Small intestine (tissue), 16 donors: ENCODE measurements around the gene LRP1B. TPM values are rescaled to one million over a fixed set of nuclear protein-coding genes. Genes with fewer than 3 reads are reported as not detected.

ENCODE experiments used
- DNase-seq, 2 donors: peaks; one replicate each; pipeline versions ENCODE4 v3.0.0 to v3.0.0-alpha.2; 2013
- FAIRE-seq: peaks from 2 replicates; lab custom pipeline; 2012; peaks lifted over from hg19 to GRCh38; lab: Jason Lieb, UNC
- H3K27ac ChIP-seq, 3 donors: one replicate each; pipeline ENCODE4 v1.5.1; 2013; ENCODE audit warnings: low read length in 2 of 3, mild to moderate bottlenecking in 2 of 3, control low read depth in 1 of 3, inconsistent platforms in 1 of 3, low read depth in 1 of 3, moderate library complexity in 1 of 3
- H3K27me3 ChIP-seq, 3 donors: one replicate each; pipeline ENCODE4 v1.6.1; 2013; ENCODE audit warnings: low read length in 3 of 3, inconsistent platforms in 1 of 3; ENCODE audit not compliant: control insufficient read depth in 3 of 3, insufficient read depth in 3 of 3
- H3K36me3 ChIP-seq, 3 donors: one replicate each; pipeline ENCODE4 v1.6.1; 2013; ENCODE audit warnings: low read length in 3 of 3, inconsistent platforms in 1 of 3, low read depth in 1 of 3, mild to moderate bottlenecking in 1 of 3, moderate library complexity in 1 of 3; ENCODE audit not compliant: control insufficient read depth in 3 of 3, insufficient read depth in 2 of 3
- H3K4me1 ChIP-seq, 3 donors: one replicate each; pipeline ENCODE4 v1.6.1; 2013; ENCODE audit warnings: low read length in 2 of 3, inconsistent platforms in 1 of 3, low read depth in 1 of 3, mild to moderate bottlenecking in 1 of 3, moderate library complexity in 1 of 3; ENCODE audit not compliant: control insufficient read depth in 3 of 3, insufficient read depth in 2 of 3
- H3K4me3 ChIP-seq, 3 donors: one replicate each; pipeline ENCODE4 v1.5.1; 2013; ENCODE audit warnings: low read length in 3 of 3, control low read depth in 1 of 3, inconsistent platforms in 1 of 3, low read depth in 1 of 3, mild to moderate bottlenecking in 1 of 3, moderate library complexity in 1 of 3
- H3K9me3 ChIP-seq, 2 donors: one replicate each; pipeline ENCODE4 v1.6.1; 2013; ENCODE audit warnings: low read depth in 1 of 2, low read length in 1 of 2; ENCODE audit not compliant: control insufficient read depth in 2 of 2, insufficient read depth in 1 of 2
- WGBS, 3 donors: extraction: QIAGEN DNeasy Blood & Tissue Kit; methylation state at CpG; one replicate each; pipeline ENCODE4 v1.1.7; 2013; 5-methylcytosine and 5-hydroxymethylcytosine counted together
- long read RNA-seq, 10 donors: transcript quantifications; one replicate each; lab custom pipeline, GENCODE V29; 2026
- polyA plus RNA-seq, 4 donors: library from polyadenylated mRNA; stranded (reverse) in 3 of 4; unstranded in 1 of 4; fragments of 200-250 nt in 3 of 4; fragments of 120-200 nt in 1 of 4; gene quantifications; one replicate each; pipeline versions ENCODE4 v1.2.1 to v1.2.3, GENCODE V29; 2013
- donor health status: healthy with polysubstance abuse.
- donor health status: control.
- donor health status: control.
- donor health status: Bipolar disorder and iron deficiency.
- donor health status: healthy.

The LRP1B gene
- under 1 TPM in 2 of 4 donors, not detected in 2; 0.07 to 0.64 TPM for polyA plus RNA-seq
- long read RNA-seq, donor 1: 0 reads
- long read RNA-seq, donor 2: 0 reads
- long read RNA-seq, donor 3: 0 reads
- long read RNA-seq, donor 4: 0 reads
- long read RNA-seq, donor 5: 0 reads
- long read RNA-seq, donor 6: 0 reads
- long read RNA-seq, donor 7: 0 reads
- long read RNA-seq, donor 8: 0 reads
- long read RNA-seq, donor 9: 0 reads
- long read RNA-seq, donor 10: 0 reads

DNA sequence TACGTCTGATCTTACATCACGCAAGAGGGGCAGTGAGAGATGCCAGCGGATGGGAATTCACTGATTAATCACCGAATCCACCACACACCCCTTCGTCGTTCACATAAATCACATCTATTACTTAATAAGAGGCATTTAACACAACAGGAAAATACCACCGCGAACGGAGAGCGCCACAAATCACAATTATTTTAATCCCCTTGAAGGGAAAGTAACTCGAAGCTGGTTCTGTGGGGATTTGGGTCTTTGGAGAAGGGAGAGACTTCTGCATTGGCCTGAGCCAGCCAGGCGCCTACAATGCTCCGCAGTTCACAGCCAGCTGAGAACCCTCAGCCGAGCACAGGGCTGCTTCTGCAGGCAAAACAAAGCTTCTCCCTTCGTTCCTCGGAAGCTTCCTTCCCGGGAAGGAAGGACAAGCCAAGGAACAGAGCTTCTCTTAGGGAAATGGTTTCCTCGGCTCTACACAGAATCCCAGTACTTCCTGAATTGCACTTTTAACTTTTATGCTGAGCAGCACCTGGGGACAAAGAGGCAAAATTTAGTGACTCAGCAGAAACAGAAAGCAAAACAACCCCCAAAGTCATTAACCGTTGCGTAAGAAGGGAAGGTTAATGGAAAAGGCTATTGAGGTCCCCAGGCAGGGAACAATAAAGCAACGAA lies at the start of gene LRP1B:
Gene LRP1B, minus strand, starts transcription at position 7 of the 660 bp plus-strand sequence. CDS start 287 bp downstream, outside the sequence.
- Histone ChIP-seq H3K9me3 (no peaks in the 10 kb centered on the region), H3K4me3 (peak within 1 kb of the TSS in 2 of 3 donors; percentile 22 to 36), H3K4me1 (peaks cover 0 to 3% (median 0%) of the 10 kb centered on the region in 3 donors), H3K27me3 (peaks cover 0 to 15% (median 7%) of the 10 kb centered on the region in 3 donors), H3K27ac (no peak within 1 kb of the TSS), H3K36me3 (no peaks in the 10 kb centered on the region)
- 1 to 3% (median 2%) methylated on average over 21 of the region's 21 CpGs for WGBS, 3 donors
- DNase-seq (peak; percentile 65 to 68), FAIRE-seq (no peak)

DNA sequence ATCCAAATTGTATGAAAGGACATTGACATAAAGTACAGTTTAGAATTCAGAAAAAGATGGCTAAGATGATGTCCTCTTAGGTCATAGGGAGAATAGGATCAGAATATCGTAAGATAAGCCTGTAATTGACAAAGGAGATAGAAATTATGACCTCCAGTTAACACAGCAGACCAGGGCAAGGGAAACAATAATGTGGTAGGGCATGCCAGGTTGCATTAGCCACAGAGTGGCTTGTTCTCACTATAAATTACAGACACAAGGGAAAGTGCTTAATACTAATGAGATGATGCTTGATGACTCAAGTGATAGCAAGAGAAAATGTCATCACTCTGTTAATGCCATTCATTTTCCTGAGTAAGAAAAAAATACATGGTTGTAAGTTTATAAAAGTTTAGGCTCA lies 48.9 kb upstream of the LRP1B start:
- 40 to 83% (median 45%) methylated on average over 1 of the region's 1 CpG for WGBS, 3 donors
- Histone ChIP-seq H3K36me3 (no peaks in the 10 kb centered on the region), H3K27ac (no peak overlapping the region), H3K9me3 (no peaks in the 10 kb centered on the region), H3K4me1 (no peaks in the 10 kb centered on the region), H3K27me3 (no peaks in the 10 kb centered on the region), H3K4me3 (no peak overlapping the region)
- no peak for DNase-seq
- FAIRE-seq: no peak

DNA sequence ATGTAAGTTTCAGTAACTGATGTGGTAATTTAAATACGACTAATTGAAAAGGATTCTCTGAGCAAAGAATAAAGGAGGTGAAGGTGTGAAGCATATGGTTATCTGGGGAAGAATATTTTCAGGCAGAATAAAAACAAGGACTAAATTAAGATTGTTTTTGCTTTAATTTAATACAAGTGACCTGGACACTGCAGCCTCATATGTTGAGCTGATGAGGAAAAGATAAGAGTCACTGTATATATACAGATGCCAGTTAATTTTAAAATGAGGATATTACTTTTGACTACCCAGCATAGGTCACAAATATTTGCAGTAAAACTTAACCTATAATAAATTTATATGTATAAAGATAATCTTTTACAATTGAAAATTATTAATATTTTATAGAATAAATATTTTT lies 47.8 kb upstream of the LRP1B start:
- H3K36me3 ChIP-seq: no peaks in the 10 kb centered on the region
- no peak overlapping the region for H3K27ac ChIP-seq
- H3K9me3 ChIP-seq: no peaks in the 10 kb centered on the region
- DNase-seq (no peak), FAIRE-seq (no peak)
- no peak overlapping the region for H3K4me3 ChIP-seq
- 78 to 81% (median 81%) methylated on average over 1 of the region's 1 CpG for WGBS, 3 donors
- no peaks in the 10 kb centered on the region for H3K27me3 ChIP-seq
- no peaks in the 10 kb centered on the region for H3K4me1 ChIP-seq

DNA sequence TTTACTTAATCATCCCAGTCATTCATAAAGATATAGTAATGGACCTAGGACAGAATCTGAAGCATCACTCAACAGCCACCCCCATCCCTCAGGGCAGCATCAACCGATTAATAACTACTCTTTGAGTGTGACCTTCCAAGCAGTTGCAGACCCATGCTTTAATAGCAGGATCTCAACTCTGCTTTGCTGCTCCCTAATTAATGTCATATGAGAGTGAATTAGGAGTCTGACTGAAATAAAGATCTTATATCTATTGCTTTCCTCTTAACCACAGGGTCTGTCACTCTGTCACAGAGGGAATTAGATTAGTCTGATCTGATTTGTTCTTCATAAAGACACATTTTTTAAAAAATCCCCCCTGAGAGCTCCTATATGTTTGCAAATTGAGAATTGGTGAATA lies 46.1 kb upstream of the LRP1B start:
- H3K27me3 ChIP-seq: no peaks in the 10 kb centered on the region
- H3K4me3 ChIP-seq: no peak overlapping the region
- H3K4me1 ChIP-seq: no peaks in the 10 kb centered on the region
- DNase-seq: no peak
- no peak overlapping the region for H3K27ac ChIP-seq
- no peaks in the 10 kb centered on the region for H3K9me3 ChIP-seq
- no peaks in the 10 kb centered on the region for H3K36me3 ChIP-seq
- FAIRE-seq: no peak
- 36 to 52% (median 50%) methylated on average over 1 of the region's 1 CpG for WGBS, 3 donors

DNA sequence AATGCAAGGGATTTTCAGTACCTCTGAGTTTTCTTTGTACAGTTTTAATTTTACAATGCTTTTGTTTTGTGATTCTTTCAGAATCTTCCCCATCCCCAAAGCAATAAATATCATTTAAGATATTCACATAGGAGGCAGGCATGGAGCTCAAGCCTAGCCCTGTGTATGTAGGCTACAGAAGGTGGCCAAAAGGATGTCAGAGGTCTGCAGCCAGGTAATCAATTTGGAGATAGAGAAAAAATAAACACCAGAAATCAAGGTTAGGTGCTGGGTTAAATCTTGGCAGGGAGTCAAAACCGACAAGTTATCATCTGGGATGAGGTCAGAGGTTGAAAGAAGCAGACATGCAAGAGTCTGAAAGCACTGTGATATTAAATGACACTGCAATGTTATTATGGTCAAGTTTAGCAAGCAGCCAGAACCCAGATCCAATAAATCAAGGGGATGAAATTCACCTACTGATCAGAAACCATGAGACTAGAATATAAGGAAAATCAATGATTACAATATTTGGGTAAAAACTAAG lies 45.1 kb upstream of the LRP1B start:
- no peaks in the 10 kb centered on the region for H3K9me3 ChIP-seq
- WGBS, 3 donors: 3 to 19% (median 13%) methylated on average over 1 of the region's 1 CpG
- FAIRE-seq (no peak), DNase-seq (peak in 1 of 2 donors; percentile 9)
- H3K27me3 ChIP-seq: no peaks in the 10 kb centered on the region
- no peaks in the 10 kb centered on the region for H3K36me3 ChIP-seq
- H3K4me1 ChIP-seq: no peaks in the 10 kb centered on the region
- no peak overlapping the region for H3K4me3 ChIP-seq
- H3K27ac ChIP-seq: no peak overlapping the region

DNA sequence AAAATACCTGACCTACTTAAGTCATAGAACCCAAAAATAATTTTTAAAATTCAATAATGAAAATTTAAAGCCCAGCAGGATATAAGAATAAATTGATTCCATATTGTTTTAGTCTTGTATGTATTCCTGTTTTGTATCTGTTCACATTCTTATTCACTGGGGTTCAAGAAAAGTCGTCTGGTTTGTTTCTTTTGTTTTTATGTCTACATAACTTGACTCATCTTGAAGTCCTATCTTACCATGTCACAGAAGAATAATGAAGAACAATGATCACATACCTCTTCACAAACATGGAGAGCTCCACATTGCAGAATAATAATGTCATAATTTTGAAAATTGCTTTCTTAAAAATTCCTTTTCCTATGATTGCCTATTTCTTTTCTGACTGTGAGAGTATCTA lies 43.4 kb upstream of the LRP1B start:
- FAIRE-seq: no peak
- WGBS, 3 donors: 17 to 31% (median 30%) methylated on average over 1 of the region's 1 CpG

DNA sequence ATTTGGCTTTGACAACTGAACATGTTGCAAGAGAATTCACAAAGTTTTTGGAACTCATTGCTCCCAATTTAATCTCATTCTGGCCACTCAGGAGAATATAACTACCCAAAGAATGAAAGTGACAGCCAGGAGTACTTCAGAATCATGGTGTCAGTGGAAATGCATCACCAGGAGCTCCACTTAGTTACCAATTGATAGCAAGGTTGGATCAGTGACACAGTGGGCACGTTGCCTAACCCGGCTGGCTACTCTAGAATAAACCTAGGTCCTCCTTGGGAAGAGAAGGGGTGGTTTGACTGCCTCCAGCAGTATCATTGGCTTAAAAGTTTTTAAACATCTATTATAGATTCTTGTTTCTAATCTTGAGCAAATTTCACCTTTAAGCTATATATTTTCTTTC lies 40.0 kb upstream of the LRP1B start:
- 43 to 77% (median 60%) methylated on average over 2 of the region's 2 CpGs for WGBS, 3 donors

More for the DNA sequence above, 43.4 kb upstream of the LRP1B start:
- Histone ChIP-seq H3K4me1 (no peaks in the 10 kb centered on the region), H3K4me3 (no peak overlapping the region), H3K36me3 (no peaks in the 10 kb centered on the region), H3K27ac (no peak overlapping the region), H3K9me3 (no peaks in the 10 kb centered on the region), H3K27me3 (no peaks in the 10 kb centered on the region)
- no peak for DNase-seq

DNA sequence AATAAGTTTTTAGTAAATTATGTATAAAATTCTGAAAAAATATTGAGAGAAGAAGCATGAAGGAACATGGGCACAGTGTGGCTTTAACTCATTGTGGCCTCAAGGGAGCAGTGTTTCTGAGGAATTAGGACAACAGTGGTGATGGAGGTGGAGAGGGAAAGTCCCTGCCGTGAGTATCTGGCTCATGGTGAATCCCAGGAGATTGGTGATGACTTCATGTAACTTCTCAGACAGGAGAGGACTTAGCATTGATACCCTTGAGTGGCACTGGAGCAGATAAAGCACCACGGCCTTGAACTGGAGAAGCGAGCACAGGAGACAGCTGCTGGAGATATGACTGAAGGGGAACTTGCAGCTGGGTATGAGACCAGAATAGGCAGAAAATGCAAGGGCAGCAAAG lies 35.0 kb upstream of the LRP1B start:
- Histone ChIP-seq H3K4me1 (no peaks in the 10 kb centered on the region), H3K9me3 (no peaks in the 10 kb centered on the region), H3K4me3 (no peak overlapping the region), H3K36me3 (no peaks in the 10 kb centered on the region), H3K27me3 (no peaks in the 10 kb centered on the region), H3K27ac (no peak overlapping the region)
- WGBS, 3 donors: 20 to 39% (median 26%) methylated on average over 3 of the region's 3 CpGs
- no peak for DNase-seq
- FAIRE-seq: no peak

More for the DNA sequence above, 40.0 kb upstream of the LRP1B start:
- H3K9me3 ChIP-seq: no peaks in the 10 kb centered on the region
- FAIRE-seq (no peak), DNase-seq (no peak)
- H3K27ac ChIP-seq: no peak overlapping the region
- no peaks in the 10 kb centered on the region for H3K4me1 ChIP-seq
- no peaks in the 10 kb centered on the region for H3K36me3 ChIP-seq
- H3K4me3 ChIP-seq: no peak overlapping the region
- H3K27me3 ChIP-seq: no peaks in the 10 kb centered on the region
